ENCODE measurements around the gene PRC1. TPM values are rescaled to one million over a fixed set of nuclear protein-coding genes. Genes with fewer than 3 reads are reported as not detected.
A peak's percentile ranks its signal among the peaks of the same experiment; 100 is the strongest.

Gene PRC1
- total RNA-seq, 4 donors from 2014 or later = 8.1 to 58.0 (median 23.7) TPM

- DNase-seq = peak; percentile 95
- TF ChIP-seq CTCF (IDR thresholded peaks at IDR 0.05) = peak; percentile 87 to 97 (median 96)
- TF ChIP-seq POLR2AphosphoS5 (IDR thresholded peaks at IDR 0.05) = peak; percentile 67 to 94 (median 92)
- no peak for TF ChIP-seq EP300 (IDR thresholded peaks at IDR 0.05; ENCODE audit: low read depth)
- TF ChIP-seq POLR2A (IDR thresholded peaks at IDR 0.05) = peak; percentile 86
- H3K27ac ChIP-seq = peak within 1 kb of the TSS; percentile 94 to 96 (median 95)
- no peaks in the 10 kb centered on the region for H3K36me3 ChIP-seq
- peaks cover 18 to 59% (median 41%) of the 10 kb centered on the region in 4 donors for H3K4me1 ChIP-seq
- in situ Hi-C loops (cut with MboI; ENCODE audit: low pct_ligation_motif_present in 1 of 4, low pct_unique_long_range_greater_than_20kb in 1 of 4, low sequenced_read_pairs in 3 of 4) = no loop called here
- intact Hi-C loops (cut with DNase I; ENCODE audit: low total_unique reads) = no loop called here
- peak within 1 kb of the TSS; percentile 54 to 93 (median 80) for H3K4me3 ChIP-seq
- H3K27me3 ChIP-seq = no peaks in the 10 kb centered on the region
- 1% methylated on average over 17 of the region's 52 CpGs; no CpG with 5 or more reads in 1 of the 2 donors for WGBS, 2 donors (ENCODE audit: low coverage in 1 of 2)
- H3K9me3 ChIP-seq = no peaks in the 10 kb centered on the region
These were observed 62.3 kb downstream of the PRC1 start, which contains the start of gene HDDC3 for GRCh38 chr15:90931828-90932659. TSS of gene HDDC3 (minus strand) at chr15:90932549. CDS start at chr15:90932540, 9 bp downstream.

GRCh38 chr15:90931575-90931827 is 62.8 kb downstream of the PRC1 start:
- 0 to 29% methylated on average over 1 to 6 of the region's 6 CpGs for WGBS, 2 donors (ENCODE audit: low coverage in 1 of 2)
- peak overlapping the region; percentile 94 to 96 (median 95) for H3K27ac ChIP-seq
- H3K4me1 ChIP-seq = peaks cover 18 to 54% (median 39%) of the 10 kb centered on the region in 4 donors
- H3K27me3 ChIP-seq = no peaks in the 10 kb centered on the region
- TF ChIP-seq POLR2A (IDR thresholded peaks at IDR 0.05) (no peak), POLR2AphosphoS5 (IDR thresholded peaks at IDR 0.05) (no peak), CTCF (IDR thresholded peaks at IDR 0.05) (no peak), EP300 (IDR thresholded peaks at IDR 0.05; ENCODE audit: low read depth) (no peak)
- DNase-seq = no peak
- H3K9me3 ChIP-seq = no peaks in the 10 kb centered on the region
- intact Hi-C loops (cut with DNase I; ENCODE audit: low total_unique reads) (no loop called here), in situ Hi-C loops (cut with MboI; ENCODE audit: low pct_ligation_motif_present in 1 of 4, low pct_unique_long_range_greater_than_20kb in 1 of 4, low sequenced_read_pairs in 3 of 4) (no loop called here)
- peak overlapping the region in 3 of 4 donors; percentile 54 to 93 (median 83) for H3K4me3 ChIP-seq
- H3K36me3 ChIP-seq = no peaks in the 10 kb centered on the region

GRCh38 chr15:90930861-90931574 is 63.3 kb downstream of the PRC1 start:
- Histone ChIP-seq H3K9me3 (no peaks in the 10 kb centered on the region), H3K27me3 (no peaks in the 10 kb centered on the region), H3K4me3 (peak overlapping the region in 2 of 4 donors; percentile 53 to 74), H3K4me1 (peaks cover 15 to 49% (median 34%) of the 10 kb centered on the region in 4 donors), H3K27ac (peak overlapping the region; percentile 94 to 96 (median 95)), H3K36me3 (no peaks in the 10 kb centered on the region)
- in situ Hi-C loops (cut with MboI; ENCODE audit: low pct_ligation_motif_present in 1 of 4, low pct_unique_long_range_greater_than_20kb in 1 of 4, low sequenced_read_pairs in 3 of 4) = no loop called here
- intact Hi-C loops (cut with DNase I; ENCODE audit: low total_unique reads) = no loop called here
- TF ChIP-seq POLR2A (IDR thresholded peaks at IDR 0.05) (no peak), EP300 (IDR thresholded peaks at IDR 0.05; ENCODE audit: low read depth) (no peak), CTCF (IDR thresholded peaks at IDR 0.05) (no peak), POLR2AphosphoS5 (IDR thresholded peaks at IDR 0.05) (no peak)
- DNase-seq = no peak
- WGBS, 2 donors (ENCODE audit: low coverage in 1 of 2) = 33 to 62% methylated on average over 3 to 15 of the region's 15 CpGs

Data from transverse colon (tissue), 4 donors.